ENCODE results near the gene CYTH1. TPM values are rescaled to one million over a fixed set of nuclear protein-coding genes. Genes with fewer than 3 reads are reported as not detected.
A peak's percentile ranks its signal among the peaks of the same experiment; 100 is the strongest.
"Not testable (repeated sequence)": the region's sequence is repeated elsewhere in the genome, so short reads cannot be mapped to it uniquely, and the experiment has no call there.

The CYTH1 gene
- total RNA-seq, 1 experiment from 2014 or later, result 18.9 TPM

DNA sequence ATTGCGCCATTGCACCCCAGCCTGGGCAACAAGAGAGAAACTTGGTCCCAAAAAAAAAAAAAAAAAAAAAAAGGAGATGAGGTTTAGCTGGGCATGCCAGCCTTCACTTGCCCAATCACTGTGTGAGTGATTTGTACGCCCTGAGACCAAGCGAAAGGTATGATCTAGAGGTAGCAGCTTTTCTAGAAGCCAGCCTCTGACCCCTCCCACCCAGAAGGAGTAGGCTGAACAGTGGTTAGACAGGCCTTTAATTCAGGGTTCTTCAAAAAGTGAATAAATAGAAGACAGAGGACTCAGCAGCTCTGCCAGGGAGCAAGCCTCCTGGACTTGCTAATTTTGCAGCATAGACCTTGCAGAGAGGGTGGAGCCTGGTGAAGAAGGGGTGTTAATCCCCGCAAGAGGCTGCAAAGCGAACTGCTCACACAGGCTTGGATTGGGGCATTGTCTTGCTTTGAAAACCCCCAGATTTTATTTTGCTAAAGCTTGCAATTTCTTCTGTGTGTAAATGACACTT, 7.1 kb upstream of the CYTH1 start:
- Histone ChIP-seq H3K36me3 (peaks cover 14% of the 10 kb centered on the region), H3K27ac (peak overlapping the region; percentile 34), H3K27me3 (replicated peaks) (no peaks in the 10 kb centered on the region), H3K9me3 (replicated peaks) (no peaks in the 10 kb centered on the region), H3K4me3 (no peak overlapping the region), H3K4me1 (replicated peaks) (peaks cover 44% of the 10 kb centered on the region)
- DNase-seq (ENCODE audit: low read depth in 1 of 2, low spot score in 2 of 2), result no peak

DNA sequence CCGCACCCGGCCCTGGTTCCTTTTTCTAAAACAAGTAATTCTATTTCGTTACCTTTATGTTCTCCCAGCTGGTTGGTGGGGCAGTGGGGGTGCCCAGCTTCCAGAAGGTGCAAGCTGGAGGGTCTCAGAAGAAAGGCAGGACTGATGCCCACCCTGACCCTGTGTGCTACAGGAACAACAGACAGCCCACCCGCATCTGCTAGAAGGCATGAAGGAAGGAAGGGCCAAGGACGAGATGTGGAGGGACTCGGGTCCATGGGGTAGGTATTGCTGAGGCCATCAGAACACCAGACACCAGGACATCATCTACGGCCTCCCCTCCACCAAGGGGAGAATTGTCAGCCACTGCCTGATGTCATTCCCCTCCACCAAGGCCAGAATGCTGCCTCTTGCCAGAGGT, 6.4 kb upstream of the CYTH1 start:
- Histone ChIP-seq H3K36me3 (peaks cover 7% of the 10 kb centered on the region; the same call in 1 of the 2 replicates), H3K27me3 (replicated peaks) (no peaks in the 10 kb centered on the region), H3K4me3 (no peak overlapping the region), H3K27ac (no peak overlapping the region), H3K4me1 (replicated peaks) (peaks cover 44% of the 10 kb centered on the region), H3K9me3 (replicated peaks) (no peaks in the 10 kb centered on the region)
- no peak for DNase-seq (ENCODE audit: low read depth in 1 of 2, low spot score in 2 of 2)

DNA sequence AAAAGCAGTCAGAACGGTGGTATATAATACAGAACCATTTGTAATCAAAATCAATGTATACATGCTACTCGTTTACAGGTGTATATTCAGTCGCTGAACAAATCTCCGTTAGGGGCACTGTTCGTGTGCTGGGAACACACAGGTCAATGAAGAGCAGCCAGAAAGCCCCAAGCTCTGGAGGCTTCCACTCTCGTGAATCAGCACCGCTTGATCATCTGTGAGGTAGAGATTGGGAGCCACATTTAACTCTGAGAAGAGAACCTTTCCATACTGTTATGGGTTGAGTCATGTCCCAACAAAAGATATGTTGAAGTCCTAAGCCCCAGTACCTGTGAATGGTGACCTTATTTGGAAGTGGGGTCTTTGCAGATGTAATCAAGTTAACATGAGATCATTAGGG, 5.4 kb upstream of the CYTH1 start:
- H3K36me3 ChIP-seq, result 0 out of 2 replicates have a peak, but pooled peaks cover 3% of the 10 kb centered on the region
- no peak for DNase-seq (ENCODE audit: low read depth in 1 of 2, low spot score in 2 of 2)
- H3K4me3 ChIP-seq, result no peak overlapping the region
- H3K4me1 ChIP-seq (replicated peaks), result peaks cover 50% of the 10 kb centered on the region
- no peak overlapping the region for H3K27ac ChIP-seq
- no peaks in the 10 kb centered on the region for H3K27me3 ChIP-seq (replicated peaks)
- no peaks in the 10 kb centered on the region for H3K9me3 ChIP-seq (replicated peaks)

DNA sequence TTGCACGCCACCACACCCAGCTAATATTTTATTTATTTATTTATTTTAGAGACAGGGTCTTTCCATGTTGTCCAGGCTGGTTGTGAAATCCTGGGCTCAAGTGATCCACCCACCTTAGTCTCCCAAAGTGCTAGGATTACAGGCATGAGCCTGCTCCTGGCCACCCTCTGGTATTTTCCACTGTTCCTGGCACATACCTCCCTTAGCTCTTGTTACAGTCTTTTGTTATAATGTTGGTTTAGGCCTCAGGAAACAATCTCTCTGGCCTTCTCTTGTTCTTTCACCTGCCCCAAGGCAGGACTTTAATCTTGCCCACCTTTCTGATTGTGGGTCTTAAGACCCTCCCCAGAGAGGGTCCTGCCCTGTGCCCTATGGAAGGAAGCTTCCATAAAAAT, 3.6 kb upstream of the CYTH1 start:
- Histone ChIP-seq H3K9me3 (replicated peaks) (peaks cover 4% of the 10 kb centered on the region; the same call in 1 of the 2 replicates), H3K27me3 (replicated peaks) (no peaks in the 10 kb centered on the region), H3K27ac (no peak overlapping the region), H3K4me1 (replicated peaks) (peaks cover 37% of the 10 kb centered on the region), H3K4me3 (no peak overlapping the region), H3K36me3 (peaks cover 12% of the 10 kb centered on the region)
- DNase-seq (ENCODE audit: low read depth in 1 of 2, low spot score in 2 of 2), result no peak

DNA sequence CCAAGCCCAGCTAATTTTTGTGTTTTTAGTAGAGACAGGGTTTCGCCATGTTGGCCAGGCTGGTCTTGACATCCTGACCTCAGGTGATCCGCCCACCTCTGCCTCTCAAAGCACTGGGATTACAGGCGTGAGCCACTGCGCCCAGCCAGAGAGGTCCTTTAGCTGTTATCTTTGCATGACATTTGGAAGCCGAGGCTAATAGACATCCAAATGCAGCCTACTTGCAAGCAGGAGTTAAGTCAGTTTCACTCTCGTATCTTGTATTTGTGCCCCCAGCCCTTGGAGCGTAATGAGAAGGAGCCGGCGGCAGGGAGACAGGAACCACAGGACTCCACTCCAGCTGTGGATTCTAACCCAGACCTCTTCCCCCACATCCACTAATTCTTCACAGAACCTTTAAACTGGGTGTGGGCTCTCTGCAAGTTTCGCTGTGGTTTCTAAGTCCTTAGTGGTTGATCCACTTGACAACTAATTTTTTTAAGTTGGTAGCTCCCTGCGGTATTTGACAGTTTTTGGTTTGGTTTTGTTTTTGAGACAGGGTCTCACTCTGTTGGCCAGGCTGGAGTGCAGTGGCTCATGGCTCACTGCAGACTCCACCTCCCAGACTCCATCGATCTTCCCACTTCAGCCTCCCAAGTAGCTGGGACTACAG, 3.1 kb upstream of the CYTH1 start:
- Histone ChIP-seq H3K4me1 (replicated peaks) (peaks cover 36% of the 10 kb centered on the region), H3K9me3 (replicated peaks) (peaks cover 4% of the 10 kb centered on the region; the same call in 1 of the 2 replicates), H3K36me3 (peaks cover 12% of the 10 kb centered on the region), H3K27ac (no peak overlapping the region), H3K4me3 (no peak overlapping the region), H3K27me3 (replicated peaks) (no peaks in the 10 kb centered on the region)
- no peak for DNase-seq (ENCODE audit: low read depth in 1 of 2, low spot score in 2 of 2)

DNA sequence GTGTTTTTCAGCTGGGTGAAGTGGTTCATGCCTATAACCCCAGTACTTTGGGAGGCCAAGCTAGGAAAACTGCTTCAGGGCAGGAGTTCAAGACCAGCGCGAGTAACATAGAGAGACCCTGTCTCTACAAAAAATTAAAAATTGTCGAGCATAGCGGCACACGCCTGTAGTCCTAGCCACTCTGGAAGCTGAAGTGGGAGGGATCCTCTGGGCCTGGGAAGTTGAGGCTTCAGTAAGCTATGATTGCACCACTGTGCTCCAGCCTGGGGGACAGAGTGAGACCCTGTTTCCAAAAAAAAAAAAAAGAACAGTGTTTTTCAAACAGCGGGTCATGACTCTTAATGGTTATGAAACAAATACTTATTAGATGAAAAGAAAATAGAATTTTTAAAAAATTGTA, 2.3 kb upstream of the CYTH1 start:
- H3K4me3 ChIP-seq, result no peak overlapping the region
- DNase-seq (ENCODE audit: low read depth in 1 of 2, low spot score in 2 of 2), result no peak
- peaks cover 28% of the 10 kb centered on the region for H3K4me1 ChIP-seq (replicated peaks)
- peaks cover 12% of the 10 kb centered on the region for H3K36me3 ChIP-seq
- no peak overlapping the region for H3K27ac ChIP-seq
- H3K9me3 ChIP-seq (replicated peaks), result peaks cover 4% of the 10 kb centered on the region; the same call in 1 of the 2 replicates
- H3K27me3 ChIP-seq (replicated peaks), result no peaks in the 10 kb centered on the region

DNA sequence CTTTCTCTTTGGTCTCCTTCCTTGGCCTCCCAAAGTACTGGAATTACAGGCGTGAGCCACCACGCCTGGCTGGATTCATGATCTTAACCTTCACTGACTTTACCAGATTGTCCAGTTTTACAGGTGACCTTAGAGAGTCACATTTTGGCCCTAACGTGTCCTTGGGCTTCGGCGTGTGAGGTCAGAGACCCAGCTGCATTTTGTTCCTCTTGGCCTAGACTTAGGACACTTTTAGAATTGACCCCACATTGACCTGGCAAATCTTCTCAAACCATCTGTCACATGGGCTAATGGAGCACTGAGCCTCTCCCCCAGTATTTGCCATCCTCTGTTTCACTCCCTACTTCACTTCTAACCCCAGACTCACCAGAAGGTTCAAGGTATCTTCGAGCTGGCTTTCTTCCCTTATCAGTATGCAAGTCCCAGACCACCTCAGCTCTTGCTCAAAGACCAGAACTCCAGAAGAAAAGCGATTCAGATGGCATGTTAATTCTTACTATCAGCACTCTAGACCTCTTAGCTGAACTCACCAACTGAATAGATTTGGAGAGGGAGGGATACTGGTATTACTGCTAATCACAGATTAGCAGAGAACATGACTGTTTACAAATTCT, 1.7 kb upstream of the CYTH1 start:
- Histone ChIP-seq H3K4me1 (replicated peaks) (peaks cover 23% of the 10 kb centered on the region), H3K9me3 (replicated peaks) (peaks cover 4% of the 10 kb centered on the region; the same call in 1 of the 2 replicates), H3K27ac (no peak overlapping the region), H3K36me3 (peaks cover 12% of the 10 kb centered on the region), H3K27me3 (replicated peaks) (no peaks in the 10 kb centered on the region), H3K4me3 (no peak overlapping the region)
- no peak for DNase-seq (ENCODE audit: low read depth in 1 of 2, low spot score in 2 of 2)

DNA sequence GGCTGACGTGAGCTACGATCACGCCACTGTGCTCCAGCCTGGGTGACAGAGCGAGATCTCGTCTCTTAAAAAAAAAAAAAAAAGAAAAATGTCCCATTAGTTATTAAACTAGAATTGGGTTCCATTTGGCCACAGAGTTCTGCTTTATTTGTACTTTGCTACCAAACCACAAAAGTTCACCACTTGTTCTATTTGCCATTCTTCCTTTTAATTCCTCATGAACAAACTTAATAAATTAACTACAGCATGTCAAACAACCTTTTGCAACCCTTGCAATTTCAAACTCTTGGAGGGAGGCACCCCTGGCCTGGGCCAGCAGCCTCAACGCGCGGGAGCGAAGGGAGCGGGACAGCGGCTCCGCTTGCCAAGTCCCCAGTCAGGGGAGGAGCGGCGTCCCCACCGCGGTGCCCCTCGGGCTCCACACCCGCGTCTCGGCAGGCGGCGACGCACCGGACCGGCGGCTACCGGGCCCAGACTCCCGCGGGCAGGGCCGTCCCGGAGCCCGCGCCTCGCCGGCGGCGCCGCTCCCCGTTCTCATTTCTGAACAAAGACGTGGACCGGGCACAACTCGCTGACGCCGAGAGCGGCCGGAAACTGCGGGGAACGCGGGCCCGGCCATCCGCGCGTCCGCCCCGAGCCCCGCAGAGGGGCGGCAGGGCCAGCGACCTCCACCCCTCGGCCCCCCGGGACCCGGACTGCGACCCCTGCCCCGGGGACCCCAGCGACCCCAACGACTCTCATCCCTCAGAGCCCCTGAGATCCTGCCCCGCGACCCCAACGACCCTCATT, 775 bp downstream of the CYTH1 start:
- H3K9me3 ChIP-seq (replicated peaks), result peaks cover 4% of the 10 kb centered on the region; the same call in 1 of the 2 replicates
- H3K36me3 ChIP-seq, result peaks cover 9% of the 10 kb centered on the region
- no peaks in the 10 kb centered on the region for H3K27me3 ChIP-seq (replicated peaks)
- H3K4me1 ChIP-seq (replicated peaks), result peaks cover 15% of the 10 kb centered on the region
- H3K27ac ChIP-seq, result peak overlapping the region; percentile 43
- peak in 1 of 2 experiments; percentile 54 for DNase-seq (ENCODE audit: low read depth in 1 of 2, low spot score in 2 of 2)
- peak overlapping the region; percentile 99 for H3K4me3 ChIP-seq

DNA sequence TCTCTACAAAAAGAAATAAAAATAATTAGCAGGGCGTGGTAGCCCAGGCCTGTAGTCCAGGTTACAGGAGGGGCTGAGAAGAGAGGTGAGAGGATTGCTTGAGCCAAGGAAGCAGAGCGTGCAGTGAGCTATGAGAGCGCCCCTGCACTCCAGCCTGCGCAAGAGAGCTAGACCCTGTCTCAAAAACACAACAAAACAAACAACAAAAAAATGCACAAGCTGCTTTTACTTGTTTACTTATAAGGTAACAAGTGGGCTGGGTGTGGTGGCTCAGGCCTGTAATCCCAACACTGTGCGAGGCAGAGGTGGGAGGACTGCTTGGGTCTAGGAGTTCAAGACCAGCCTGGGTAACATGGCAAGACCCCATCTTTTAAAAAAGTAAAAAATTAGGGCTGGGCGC, 1.7 kb downstream of the CYTH1 start:
- no peaks in the 10 kb centered on the region for H3K27me3 ChIP-seq (replicated peaks)
- peaks cover 9% of the 10 kb centered on the region for H3K36me3 ChIP-seq
- peaks cover 22% of the 10 kb centered on the region for H3K4me1 ChIP-seq (replicated peaks)
- peaks cover 4% of the 10 kb centered on the region; the same call in 1 of the 2 replicates for H3K9me3 ChIP-seq (replicated peaks)
- no peak overlapping the region for H3K4me3 ChIP-seq
- no peak overlapping the region for H3K27ac ChIP-seq
- DNase-seq (ENCODE audit: low read depth in 1 of 2, low spot score in 2 of 2), result no peak

DNA sequence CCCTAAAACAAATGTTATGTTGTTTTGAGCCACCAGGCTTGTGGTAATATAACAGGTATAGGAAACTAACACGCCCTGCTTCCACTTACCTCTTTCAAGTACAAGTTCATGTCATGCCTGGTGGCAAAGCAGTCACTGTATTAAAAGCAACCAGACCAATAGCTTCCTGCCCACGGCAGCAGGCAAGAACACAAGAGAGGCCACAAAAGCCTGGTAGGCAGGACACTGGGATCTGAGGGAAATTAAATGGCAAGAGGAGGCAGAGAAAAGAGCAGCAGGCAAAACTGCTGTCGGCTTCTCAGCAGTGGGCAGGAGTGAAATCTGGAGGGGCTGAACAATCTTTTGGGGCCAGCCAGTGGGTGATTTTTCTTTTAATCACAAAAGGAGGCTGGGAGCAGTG, 2.2 kb downstream of the CYTH1 start:
- no peak for DNase-seq (ENCODE audit: low read depth in 1 of 2, low spot score in 2 of 2)
- peaks cover 24% of the 10 kb centered on the region for H3K4me1 ChIP-seq (replicated peaks)
- no peaks in the 10 kb centered on the region for H3K27me3 ChIP-seq (replicated peaks)
- H3K36me3 ChIP-seq, result peaks cover 9% of the 10 kb centered on the region
- H3K4me3 ChIP-seq, result no peak overlapping the region
- no peak overlapping the region for H3K27ac ChIP-seq
- peaks cover 4% of the 10 kb centered on the region; the same call in 1 of the 2 replicates for H3K9me3 ChIP-seq (replicated peaks)

DNA sequence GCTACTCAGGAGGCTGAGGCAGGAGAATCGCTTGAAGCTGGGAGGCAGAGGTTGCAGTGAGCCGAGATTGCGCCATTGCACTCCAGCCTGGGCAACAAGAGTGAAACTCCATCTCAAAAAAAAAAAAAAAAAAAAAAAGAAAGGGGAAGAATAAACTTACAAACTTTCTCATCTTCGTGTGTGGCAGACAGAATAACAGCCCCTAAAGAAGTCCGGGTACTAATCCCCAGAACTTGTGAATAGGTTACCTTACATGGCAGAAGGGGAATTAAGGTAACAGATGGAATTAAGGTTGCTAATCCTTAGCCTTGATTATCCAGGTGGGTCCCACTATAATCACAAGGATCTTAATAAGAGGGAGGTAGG, 2.8 kb downstream of the CYTH1 start:
- not testable (repeated sequence) for DNase-seq (ENCODE audit: low read depth in 1 of 2, low spot score in 2 of 2); H3K27ac ChIP-seq

DNA sequence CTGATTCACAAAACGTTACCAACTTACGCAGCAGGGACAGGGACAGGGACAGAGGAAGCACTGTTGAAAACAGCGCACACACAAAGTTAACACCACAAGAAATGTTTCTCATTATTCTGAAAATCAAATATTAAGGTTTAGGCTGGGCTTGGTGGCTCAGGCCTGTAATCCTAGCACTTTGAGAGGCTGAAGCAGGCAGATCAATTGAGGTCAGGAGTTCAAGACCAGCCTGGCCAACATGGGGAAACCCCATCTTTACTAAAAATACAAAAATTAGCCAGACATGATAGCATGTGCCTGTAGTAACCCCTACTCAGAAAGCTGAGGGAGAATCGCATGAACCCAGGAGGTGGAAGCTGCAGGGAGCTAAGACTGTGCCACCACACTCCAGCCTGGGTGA, 4.2 kb downstream of the CYTH1 start:
- DNase-seq (ENCODE audit: low read depth in 1 of 2, low spot score in 2 of 2), result no peak
- Histone ChIP-seq H3K27ac (no peak overlapping the region), H3K9me3 (replicated peaks) (peaks cover 4% of the 10 kb centered on the region; the same call in 1 of the 2 replicates), H3K27me3 (replicated peaks) (no peaks in the 10 kb centered on the region), H3K4me1 (replicated peaks) (peaks cover 31% of the 10 kb centered on the region), H3K4me3 (no peak overlapping the region), H3K36me3 (peaks cover 9% of the 10 kb centered on the region)

More for the DNA sequence above, 2.8 kb downstream of the CYTH1 start:
- peaks cover 30% of the 10 kb centered on the region for H3K4me1 ChIP-seq (replicated peaks)
- H3K9me3 ChIP-seq (replicated peaks); H3K36me3 ChIP-seq; H3K27me3 ChIP-seq (replicated peaks); H3K4me3 ChIP-seq: not testable (repeated sequence)

DNA sequence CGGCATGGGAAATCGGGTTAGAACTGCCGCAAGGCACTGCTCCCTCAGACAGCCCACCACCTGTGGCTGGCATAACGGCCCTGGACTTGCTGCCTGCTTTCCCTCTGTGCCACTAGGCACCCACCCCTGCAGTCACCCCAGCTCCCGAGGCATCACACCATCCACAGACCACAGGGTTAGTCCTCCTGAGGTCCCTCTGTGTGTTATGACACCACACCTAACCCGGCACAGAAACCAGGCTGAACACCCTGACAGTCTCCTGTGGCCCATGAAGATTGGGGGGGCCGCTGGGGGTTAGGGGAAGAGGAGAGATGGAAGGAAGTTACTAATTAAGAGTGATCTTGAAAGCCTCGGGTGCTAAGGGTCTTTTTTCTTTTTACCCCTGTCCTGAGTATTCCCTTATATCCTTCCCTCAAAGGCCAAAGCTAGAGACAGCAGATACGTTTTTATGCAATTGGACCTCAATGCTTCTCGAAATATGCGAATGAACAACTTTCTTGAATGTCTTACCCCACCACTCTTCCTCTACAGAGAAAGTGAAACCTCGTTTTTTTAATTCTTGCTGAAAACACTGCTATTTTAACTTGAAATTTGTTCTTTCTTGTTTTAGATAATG, 7.0 kb downstream of the CYTH1 start:
- no peak for DNase-seq (ENCODE audit: low read depth in 1 of 2, low spot score in 2 of 2)
- Histone ChIP-seq H3K36me3 (no peaks in the 10 kb centered on the region), H3K4me3 (no peak overlapping the region), H3K27ac (no peak overlapping the region), H3K27me3 (replicated peaks) (no peaks in the 10 kb centered on the region), H3K9me3 (replicated peaks) (no peaks in the 10 kb centered on the region), H3K4me1 (replicated peaks) (peaks cover 18% of the 10 kb centered on the region)
